Stimulated activated CD4-positive, alpha-beta T cell treated with anti-CD3 and anti-CD28 coated beads, TNF-alpha, amount 100 ng/mL, for 24 hours (primary cell): ENCODE data around the gene ZNF385A.

ENCODE experiments used
- DNase-seq, 3 experiments: peaks; one replicate each; pipeline ENCODE4 v3.0.0-alpha.2; 2020; ENCODE audit warnings: low read depth in 3 of 3

Gene ZNF385A

GRCh38 chr12:54393743-54394142 lies 9.2 kb upstream of the ZNF385A start:
- DNase-seq, result no peak

GRCh38 chr12:54393207-54393609 lies 8.7 kb upstream of the ZNF385A start:
- DNase-seq, result no peak

GRCh38 chr12:54392485-54393206 lies 8.1 kb upstream of the ZNF385A start:
- DNase-seq, result no peak

GRCh38 chr12:54390668-54391551 lies 6.4 kb upstream of the ZNF385A start:
- peak; percentile 32 to 72 (median 50) for DNase-seq

- DNase-seq, result no peak
These were observed 5.7 kb upstream of the ZNF385A start for GRCh38 chr12:54390176-54390667.

GRCh38 chr12:54389607-54390175 lies 5.2 kb upstream of the ZNF385A start:
- no peak for DNase-seq

GRCh38 chr12:54389134-54389508 lies 4.6 kb upstream of the ZNF385A start:
- no peak for DNase-seq

GRCh38 chr12:54388237-54389133 lies 4.0 kb upstream of the ZNF385A start:
- DNase-seq, result no peak

GRCh38 chr12:54387114-54387467 lies 2.6 kb upstream of the ZNF385A start:
- no peak for DNase-seq

GRCh38 chr12:54386403-54387113 lies 2.0 kb upstream of the ZNF385A start:
- no peak for DNase-seq

- no peak for DNase-seq
These were observed 850 bp upstream of the ZNF385A start for GRCh38 chr12:54385251-54385914.

- peak in 1 of 3 experiments; percentile 28 for DNase-seq
These were observed 1.4 kb downstream of the ZNF385A start for GRCh38 chr12:54383041-54383609.

GRCh38 chr12:54381136-54381535 lies 3.4 kb downstream of the ZNF385A start:
- DNase-seq, result no peak

GRCh38 chr12:54379398-54380201 lies 4.9 kb downstream of the ZNF385A start:
- DNase-seq, result peak; percentile 80 to 90 (median 84)

- DNase-seq, result no peak
These were observed 5.6 kb downstream of the ZNF385A start for GRCh38 chr12:54378796-54379397.

- DNase-seq, result no peak
These were observed 6.6 kb downstream of the ZNF385A start for GRCh38 chr12:54377797-54378515.

GRCh38 chr12:54377007-54377406 lies 7.5 kb downstream of the ZNF385A start:
- no peak for DNase-seq

- DNase-seq, result no peak
These were observed 7.9 kb downstream of the ZNF385A start for GRCh38 chr12:54376596-54376995.
